H1 (cell line): ENCODE measurements around the gene CUX1. TPM values are rescaled to one million over a fixed set of nuclear protein-coding genes. Genes with fewer than 3 reads are reported as not detected.

ENCODE experiments used
- CTCF ChIA-PET: fragments of 300-600 bp; sonication (Branson Sonifier 250); formaldehyde crosslinking; loops from one replicate; lab custom pipeline; 2021; ENCODE audit not compliant: partially characterized antibody; lab: Charles Lee
- POLR2A ChIA-PET: fragments of 300-600 bp; sonication (Branson Sonifier 250); formaldehyde crosslinking; loops from one replicate; lab custom pipeline; 2021; ENCODE audit warnings: inconsistent platforms; ENCODE audit not compliant: partially characterized antibody; lab: Charles Lee
- DNase-seq, 2 experiments: peaks; one replicate each; pipeline versions ENCODE4 v3.0.0 to v3.0.0-alpha.2; 2010 to 2022; ENCODE audit warnings: low spot score in 2 of 2, low read depth in 1 of 2, mixed read lengths in 1 of 2
- FAIRE-seq: peaks from 2 replicates; lab custom pipeline; 2011; peaks lifted over from hg19 to GRCh38; lab: Jason Lieb, UNC
- H2AFZ ChIP-seq: 2 replicates; pipeline ENCODE4 v1.8.1; 2012; ENCODE audit warnings: low read length, inconsistent platforms
- H2AK5ac ChIP-seq: 2 replicates; pipeline ENCODE4 v1.6.1; 2013; ENCODE audit warnings: low read depth, low read length
- H2BK120ac ChIP-seq: replicated peaks from 2 replicates; pipeline ENCODE3; 2013; ENCODE audit warnings: low read depth, low read length, inconsistent platforms
- H2BK12ac ChIP-seq: 2 replicates; pipeline ENCODE4 v1.6.1; 2013; ENCODE audit warnings: low read depth, low read length
- H2BK15ac ChIP-seq: 2 replicates; pipeline ENCODE4 v1.6.1; 2013; ENCODE audit warnings: low read length
- H2BK20ac ChIP-seq: 2 replicates; pipeline ENCODE4 v1.6.1; 2013; ENCODE audit warnings: low read length
- H2BK5ac ChIP-seq: 2 replicates; pipeline ENCODE4 v1.6.1; 2013; ENCODE audit warnings: low read depth, low read length
- H3K14ac ChIP-seq: 2 replicates; pipeline ENCODE4 v1.6.1; 2013; ENCODE audit warnings: inconsistent platforms; ENCODE audit not compliant: insufficient read length
- H3K18ac ChIP-seq: 2 replicates; pipeline ENCODE4 v1.6.1; 2013; ENCODE audit warnings: low read length; ENCODE audit errors: extremely low read depth
- H3K23ac ChIP-seq: 2 replicates; pipeline ENCODE4 v1.6.1; 2013; ENCODE audit warnings: inconsistent platforms; ENCODE audit not compliant: insufficient read length
- H3K23me2 ChIP-seq: 2 replicates; pipeline ENCODE4 v1.6.1; 2013; ENCODE audit warnings: low read depth, low read length
- H3K27ac ChIP-seq: 2 replicates; pipeline ENCODE4 v1.6.1; 2011; ENCODE audit warnings: low read depth, low read length, inconsistent platforms
- H3K27me3 ChIP-seq, 4 experiments: replicated peaks in 1 of 4; 1 replicate in 1 of 4; 2 replicates in 3 of 4; pipeline versions ENCODE4 v1.6.1 to v1.8.1; 2011 to 2013; ENCODE audit warnings: low read length in 3 of 4, mild to moderate bottlenecking in 3 of 4, inconsistent platforms in 2 of 4, mixed read lengths in 2 of 4, moderate library complexity in 1 of 4; ENCODE audit not compliant: control insufficient read depth in 3 of 4, insufficient read depth in 3 of 4; ENCODE audit errors: extremely low read depth in 1 of 4
- H3K36me3 ChIP-seq, 4 experiments: 2 replicates each; pipeline versions ENCODE4 v1.6.1 to v1.8.1; 2011 to 2013; ENCODE audit warnings: mild to moderate bottlenecking in 4 of 4, low read length in 3 of 4, moderate library complexity in 2 of 4, control low read depth in 1 of 4, inconsistent platforms in 1 of 4; ENCODE audit not compliant: insufficient read depth in 4 of 4, control insufficient read depth in 2 of 4
- H3K4ac ChIP-seq: replicated peaks from 2 replicates; pipeline ENCODE3; 2013; ENCODE audit warnings: low read length, low read depth, mixed read lengths, inconsistent platforms; ENCODE audit not compliant: insufficient read length
- H3K4me1 ChIP-seq, 4 experiments: replicated peaks in 1 of 4; 1 replicate in 1 of 4; 2 replicates in 3 of 4; pipeline versions ENCODE4 v1.6.1 to v1.8.1; 2011 to 2013; ENCODE audit warnings: low read length in 3 of 4, inconsistent platforms in 2 of 4, mixed read lengths in 1 of 4; ENCODE audit not compliant: insufficient read depth in 4 of 4, control insufficient read depth in 3 of 4
- H3K4me2 ChIP-seq, 2 experiments: 2 replicates each; pipeline versions ENCODE4 v1.6.1 to v1.8.1; 2011 to 2013; ENCODE audit warnings: low read depth in 2 of 2, low read length in 2 of 2, control low read depth in 1 of 2, inconsistent platforms in 1 of 2, mild to moderate bottlenecking in 1 of 2; ENCODE audit not compliant: insufficient read depth in 1 of 2
- H3K4me3 ChIP-seq, 4 experiments: fragments of 200-600, 300-600 bp in 1 of 4; sonication (generic), shearing (Covaris generic), sonication (Bioruptor Twin) in 1 of 4; 2 replicates each; pipeline versions ENCODE4 v1.5.1 to v1.8.1; 2011 to 2016; ENCODE audit warnings: low read length in 4 of 4, low read depth in 3 of 4, control low read depth in 2 of 4, inconsistent platforms in 2 of 4, mild to moderate bottlenecking in 2 of 4, mixed read lengths in 1 of 4, moderate library complexity in 1 of 4; ENCODE audit not compliant: insufficient read depth in 2 of 4; ENCODE audit errors: extremely low read depth in 1 of 4
- H3K56ac ChIP-seq: replicated peaks from 2 replicates; pipeline ENCODE3; 2013; ENCODE audit warnings: low read depth, mild to moderate bottlenecking, mixed read lengths, low read length, inconsistent platforms; ENCODE audit not compliant: insufficient read length
- H3K79me1 ChIP-seq: 2 replicates; pipeline ENCODE4 v1.6.1; 2013; ENCODE audit warnings: low read depth, low read length, control low read depth
- H3K79me2 ChIP-seq, 2 experiments: 2 replicates each; pipeline versions ENCODE4 v1.6.1 to v1.8.1; 2012 to 2013; ENCODE audit warnings: low read length in 2 of 2, mild to moderate bottlenecking in 2 of 2, inconsistent platforms in 1 of 2; ENCODE audit not compliant: insufficient read depth in 2 of 2, control insufficient read depth in 1 of 2
- H3K9ac ChIP-seq, 4 experiments: replicated peaks in 1 of 4; 1 replicate in 1 of 4; 2 replicates in 3 of 4; pipeline versions ENCODE4 v1.6.1 to v1.8.1; 2011 to 2013; ENCODE audit warnings: low read depth in 3 of 4, low read length in 3 of 4, control low read depth in 2 of 4, mild to moderate bottlenecking in 2 of 4, moderate library complexity in 2 of 4, inconsistent platforms in 1 of 4; ENCODE audit errors: extremely low read depth in 1 of 4
- H3K9me3 ChIP-seq, 2 experiments: 2 replicates each; pipeline versions ENCODE4 v1.6.1 to v1.8.1; 2012 to 2013; ENCODE audit warnings: mild to moderate bottlenecking in 2 of 2, moderate library complexity in 2 of 2, control low read depth in 1 of 2, inconsistent platforms in 1 of 2, low read depth in 1 of 2, low read length in 1 of 2, mixed read lengths in 1 of 2; ENCODE audit not compliant: insufficient read depth in 2 of 2
- H4K20me1 ChIP-seq, 2 experiments: replicated peaks in 1 of 2; 2 replicates each; pipeline versions ENCODE3 to v1.8.1; 2011 to 2013; ENCODE audit warnings: inconsistent platforms in 2 of 2, low read length in 2 of 2, mild to moderate bottlenecking in 1 of 2; ENCODE audit not compliant: insufficient read depth in 2 of 2, control insufficient read depth in 1 of 2
- H4K5ac ChIP-seq: 2 replicates; pipeline ENCODE4 v1.6.1; 2013; ENCODE audit warnings: low read length, low read depth, mixed read lengths, inconsistent platforms; ENCODE audit not compliant: insufficient read length
- H4K8ac ChIP-seq: 2 replicates; pipeline ENCODE4 v1.8.0; 2013; ENCODE audit warnings: mild to moderate bottlenecking, moderate library complexity, low read length, inconsistent platforms; ENCODE audit not compliant: insufficient read depth; ENCODE audit errors: extremely low read depth
- H4K91ac ChIP-seq: replicated peaks from 2 replicates; pipeline ENCODE3; 2013; ENCODE audit warnings: low read length, mixed read lengths, inconsistent platforms; ENCODE audit not compliant: insufficient read length
- ATF2 ChIP-seq: IDR thresholded peaks from 2 replicates; pipeline ENCODE4 v1.6.1; 2012; ENCODE audit warnings: low read length, inconsistent platforms
- KDM1A ChIP-seq: fragments of 200-600, 300-600 bp; sonication (generic); IDR thresholded peaks from 2 replicates; pipeline ENCODE4 v1.7.1; 2016; ENCODE audit warnings: mild to moderate bottlenecking, low read length, borderline replicate concordance
- USF2 ChIP-seq: IDR thresholded peaks from 2 replicates; pipeline ENCODE4 v1.6.1; 2011; ENCODE audit warnings: low read length, improper control_type of control experiment
- YY1 ChIP-seq: IDR thresholded peaks from 2 replicates; pipeline ENCODE4 v1.6.1; 2011; ENCODE audit warnings: low read depth, mild to moderate bottlenecking, low read length
- WGBS, 2 experiments: shearing (Covaris generic) in 1 of 2; methylation state at CpG; one replicate each; pipeline versions ENCODE4 v1.1.6 to v1.1.7; 2013 to 2015; ENCODE audit warnings: low lambda C conversion rate in 2 of 2, mixed read lengths in 2 of 2, inconsistent platforms in 1 of 2, low coverage in 1 of 2, missing lambda C conversion rate in 1 of 2; ENCODE audit not compliant: insufficient replicate concordance in 2 of 2, insufficient coverage in 1 of 2, insufficient read length in 1 of 2; ENCODE audit errors: extremely low coverage in 1 of 2, missing lambda C conversion rate in 1 of 2; 5-methylcytosine and 5-hydroxymethylcytosine counted together
- polyA plus RNA-seq, 7 experiments: library from polyadenylated mRNA; depleted of rRNA in 3 of 7; stranded (reverse) in 5 of 7; unstranded in 2 of 7; fragments of >200 nt in 5 of 7; fragments of 200-250 nt in 2 of 7; gene quantifications; 1 replicate in 5 of 7; 2 replicates in 1 of 7; 4 replicates in 1 of 7; pipeline versions ENCODE4 v1.2.1 to v1.2.3, GENCODE V29; 2011 to 2013; ENCODE audit warnings: missing spikeins in 2 of 7, mixed read lengths in 2 of 7
- total RNA-seq: library from RNA; stranded (reverse); fragmentation: NEBNext Ultra II Directional; extraction: Animal tissue kit (Norgen Biotek cat#: 25700); gene quantifications from 2 replicates; pipeline ENCODE4 v1.2.1, GENCODE V29; 2021

The CUX1 gene
- total and polyA plus RNA-seq, 2 of the 8 experiments (the other 6 are each of a cell fraction or from before 2014, with no cell fraction given): 21.6 to 65.9 TPM

DNA sequence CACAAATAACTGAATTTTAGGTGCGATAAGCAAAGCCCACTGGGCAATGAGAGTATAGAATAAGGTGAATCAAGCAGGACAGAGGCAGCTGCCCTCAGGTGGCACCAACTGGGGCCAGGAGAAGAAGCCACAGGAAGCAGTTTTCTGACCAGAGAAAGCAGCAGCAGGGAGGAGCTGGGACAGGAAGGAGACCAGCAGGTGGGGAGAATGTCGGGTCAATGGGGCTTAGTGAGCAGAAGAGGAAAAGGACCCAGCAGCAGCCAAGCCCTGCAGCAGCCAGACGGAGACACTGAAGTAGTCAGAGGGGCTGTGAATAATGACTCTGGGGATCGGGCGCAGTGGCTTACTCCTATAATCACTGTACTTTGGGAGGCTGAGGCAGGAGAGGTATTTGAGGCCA is 259.7 kb downstream of the CUX1 start:
- H4K91ac ChIP-seq: no peak overlapping the region
- no peak overlapping the region for H3K4me2 ChIP-seq
- POLR2A ChIA-PET: interaction anchor here (1.0 kb wide), 1 partner anchor 14 kb away, joined by 3 read pairs; no protein-coding TSS in a partner anchor
- no peaks in the 10 kb centered on the region; a peak in 1 of 4 replicates for H3K79me2 ChIP-seq
- WGBS, 2 experiments: 61% methylated on average over 5 of the region's 5 CpGs; no CpG with 5 or more reads in 1 of the 2 experiments
- TF ChIP-seq ATF2 (no peak), KDM1A (no peak), USF2 (peak; percentile 25; the same call in 1 of the 2 replicates), YY1 (0 out of 2 replicates have a peak, but pooled peaks have one; percentile 24)
- DNase-seq (no peak), FAIRE-seq (no peak)
- no peak overlapping the region for H3K14ac ChIP-seq
- H3K27ac ChIP-seq: no peak overlapping the region
- no peak overlapping the region for H2BK120ac ChIP-seq
- H3K23ac ChIP-seq: no peak overlapping the region
- no peak overlapping the region for H2BK12ac ChIP-seq
- no peaks in the 10 kb centered on the region for H3K79me1 ChIP-seq
- no peak overlapping the region for H2AFZ ChIP-seq
- H3K9me3 ChIP-seq: 0 out of 4 replicates have a peak, but pooled peaks cover 0 to 2% of the 10 kb centered on the region in 2 experiments
- H3K27me3 ChIP-seq: no peaks in the 10 kb centered on the region
- H2AK5ac ChIP-seq: no peak overlapping the region
- H3K4me1 ChIP-seq: peaks cover 5 to 16% (median 9%) of the 10 kb centered on the region in 4 experiments; a peak in 5 of 7 replicates
- H3K56ac ChIP-seq: no peak overlapping the region
- peaks cover 0 to 1% (median under 1%) of the 10 kb centered on the region in 4 experiments; a peak in 2 of 8 replicates for H3K36me3 ChIP-seq
- no peaks in the 10 kb centered on the region for H3K23me2 ChIP-seq
- H4K5ac ChIP-seq: no peak overlapping the region
- no peak overlapping the region for H2BK5ac ChIP-seq
- H3K9ac ChIP-seq: no peak overlapping the region
- H3K4ac ChIP-seq: no peak overlapping the region
- CTCF ChIA-PET: interaction anchor here (0.6 to 1.9 kb wide), 2 partner anchors 11 to 229 kb away, joined by 3 to 4 read pairs; no protein-coding TSS in a partner anchor
- H3K4me3 ChIP-seq: no peak overlapping the region
- H2BK15ac ChIP-seq: no peak overlapping the region
- H2BK20ac ChIP-seq: no peak overlapping the region
- no peaks in the 10 kb centered on the region for H4K20me1 ChIP-seq
- no peak overlapping the region for H3K18ac ChIP-seq
- H4K8ac ChIP-seq: no peak overlapping the region
